KG1 (cell line): Measurements from ENCODE around the gene TBX5.
"Not testable (repeated sequence)": the region's sequence is repeated elsewhere in the genome, so short reads cannot be mapped to it uniquely, and the experiment has no call there.

Source experiments
- DNase-seq: peaks from one replicate; lab custom pipeline; 2025; lab: John Stamatoyannopoulos, UW

The TBX5 gene

GRCh38 chr12:114371733-114372132 lies 34.2 kb downstream of the TBX5 start:
- no peak for DNase-seq

- no peak for DNase-seq
These were observed 34.7 kb downstream of the TBX5 start for GRCh38 chr12:114371250-114371649.

- no peak for DNase-seq
These were observed 37.1 kb downstream of the TBX5 start for GRCh38 chr12:114368685-114369452.

GRCh38 chr12:114361992-114362391 lies 44.0 kb downstream of the TBX5 start:
- no peak for DNase-seq

GRCh38 chr12:114361545-114361944 lies 44.4 kb downstream of the TBX5 start:
- no peak for DNase-seq

GRCh38 chr12:114360485-114360884 lies 45.5 kb downstream of the TBX5 start:
- DNase-seq = no peak

GRCh38 chr12:114355389-114356088 lies 50.4 kb downstream of the TBX5 start:
- DNase-seq = no peak

- DNase-seq = not testable (repeated sequence)
These were observed 56.7 kb downstream of the TBX5 start for GRCh38 chr12:114349239-114349638.

GRCh38 chr12:114347861-114348260 lies 58.1 kb downstream of the TBX5 start:
- no peak for DNase-seq

GRCh38 chr12:114344831-114345230 lies 61.1 kb downstream of the TBX5 start:
- no peak for DNase-seq

- no peak for DNase-seq
These were observed 61.7 kb downstream of the TBX5 start for GRCh38 chr12:114344303-114344663.

- DNase-seq = no peak
These were observed 62.2 kb downstream of the TBX5 start for GRCh38 chr12:114343585-114344302.

GRCh38 chr12:114342656-114343055 lies 63.3 kb downstream of the TBX5 start:
- DNase-seq = no peak

- DNase-seq = no peak
These were observed 64.3 kb downstream of the TBX5 start for GRCh38 chr12:114341635-114342034.

GRCh38 chr12:114340231-114340630 lies 65.7 kb downstream of the TBX5 start:
- DNase-seq = no peak

GRCh38 chr12:114339626-114340025 lies 66.3 kb downstream of the TBX5 start:
- no peak for DNase-seq

GRCh38 chr12:114335607-114336006 lies 70.3 kb downstream of the TBX5 start:
- DNase-seq = no peak

GRCh38 chr12:114334395-114334794 lies 71.5 kb downstream of the TBX5 start:
- DNase-seq = no peak

GRCh38 chr12:114328292-114328691 lies 77.7 kb downstream of the TBX5 start:
- DNase-seq = no peak

- no peak for DNase-seq
These were observed 78.2 kb downstream of the TBX5 start for GRCh38 chr12:114327765-114328164.

GRCh38 chr12:114321524-114321923 lies 84.4 kb downstream of the TBX5 start:
- no peak for DNase-seq

GRCh38 chr12:114320968-114321367 lies 85.0 kb downstream of the TBX5 start:
- DNase-seq = no peak

GRCh38 chr12:114320101-114320500 lies 85.8 kb downstream of the TBX5 start:
- no peak for DNase-seq
